Femur (tissue), 1 donor: ENCODE measurements around the gene IFITM1.
"Not testable (repeated sequence)": the region's sequence is repeated elsewhere in the genome, so short reads cannot be mapped to it uniquely, and the experiment has no call there.

Experiments used
- DNase-seq: peaks from one replicate; pipeline ENCODE4 v3.0.0-alpha.2; 2017

IFITM1 gene

GRCh38 chr11:309979-310572 is 3.8 kb upstream of the IFITM1 start:
- not testable (repeated sequence) for DNase-seq

GRCh38 chr11:311013-311748 is 2.7 kb upstream of the IFITM1 start:
- DNase-seq, result not testable (repeated sequence)

- peak; percentile 24 for DNase-seq
Observed at GRCh38 chr11:312092-312816, 1.6 kb upstream of the IFITM1 start.

- DNase-seq, result no peak
Observed at GRCh38 chr11:313304-313786, 495 bp upstream of the IFITM1 start.

GRCh38 chr11:314554-314875 is 675 bp downstream of the IFITM1 start:
- not testable (repeated sequence) for DNase-seq

GRCh38 chr11:315051-315481 is 1.2 kb downstream of the IFITM1 start:
- no peak for DNase-seq

GRCh38 chr11:315516-315994 is 1.7 kb downstream of the IFITM1 start:
- DNase-seq, result peak; percentile 23

- peak; percentile 31 for DNase-seq
Observed at GRCh38 chr11:316031-316701, 2.3 kb downstream of the IFITM1 start.

GRCh38 chr11:316891-317301 is 3.1 kb downstream of the IFITM1 start:
- peak; percentile 14 for DNase-seq

GRCh38 chr11:317668-318404 is 4.0 kb downstream of the IFITM1 start:
- DNase-seq, result peak; percentile 17

- DNase-seq, result not testable (repeated sequence)
Observed at GRCh38 chr11:318405-319120, 4.7 kb downstream of the IFITM1 start.

GRCh38 chr11:319121-319887 is 5.5 kb downstream of the IFITM1 start:
- peak; percentile 37 for DNase-seq

- peak; percentile 40 for DNase-seq
Observed at GRCh38 chr11:319888-320273, 6.0 kb downstream of the IFITM1 start.

GRCh38 chr11:324156-324555 is 10.3 kb downstream of the IFITM1 start:
- no peak for DNase-seq

GRCh38 chr11:324593-325517 is 11.0 kb downstream of the IFITM1 start:
- DNase-seq, result peak; percentile 36

GRCh38 chr11:325796-326591 is 12.2 kb downstream of the IFITM1 start:
- no peak for DNase-seq

- no peak for DNase-seq
Observed at GRCh38 chr11:326592-326841, 12.7 kb downstream of the IFITM1 start.

- peak; percentile 79 for DNase-seq
Observed at GRCh38 chr11:326842-327580, 13.2 kb downstream of the IFITM1 start.

- no peak for DNase-seq
Observed at GRCh38 chr11:327581-327923, 13.7 kb downstream of the IFITM1 start.
